Spleen (tissue), 7 donors: Measurements from ENCODE around the gene NAALADL2.

ENCODE experiments used
- CTCF ChIP-seq, 11 experiments: fragments of 200-600 bp in 7 of 11; fragments of 450-650 bp in 4 of 11; sonication (generic) in 4 of 11; IDR thresholded peaks in 8 of 11; conservative IDR thresholded peaks in 3 of 11; 1 replicate in 7 of 11; 2 replicates in 4 of 11; pipeline versions ENCODE4 v1.4.0 to v1.8.0; 2016 to 2021; ENCODE audit warnings: antibody characterized with exemption in 11 of 11, inconsistent platforms in 4 of 11, mild to moderate bottlenecking in 1 of 11
- POLR2A ChIP-seq, 3 donors: fragments of 450-650 bp; IDR thresholded peaks; one replicate each; pipeline ENCODE4 v1.5.1; 2017; ENCODE audit warnings: antibody characterized with exemption in 3 of 3, mild to moderate bottlenecking in 1 of 3
- POLR2AphosphoS5 ChIP-seq, 3 donors: sonication (generic); formaldehyde crosslinking; IDR thresholded peaks; one replicate each; pipeline ENCODE4 v1.5.1; 2017; ENCODE audit warnings: antibody characterized with exemption in 3 of 3
- donor health status: DM: no; HTN: no; CAD: no; lungs with moderate emphysema.
- donor health status: DM: no; HTN: no; CAD: no.
- donor health status: DM: no; HTN: no; CAD: no.

- TF ChIP-seq CTCF (IDR thresholded peaks at IDR 0.05 in 8 of 11, conservative IDR thresholded peaks at IDR 0.05 in 3 of 11) (no peak), POLR2A (IDR thresholded peaks at IDR 0.05) (no peak), POLR2AphosphoS5 (IDR thresholded peaks at IDR 0.05) (no peak)
Measured at GRCh38 chr3:175384569-175384968, 525.4 kb downstream of the NAALADL2 start.
